ENCODE results near the gene ZNF644. TPM values are rescaled to one million over a fixed set of nuclear protein-coding genes. Genes with fewer than 3 reads are reported as not detected.

Gene ZNF644
- total RNA-seq, 1 experiment from 2014 or later = 55.9 TPM

DNA sequence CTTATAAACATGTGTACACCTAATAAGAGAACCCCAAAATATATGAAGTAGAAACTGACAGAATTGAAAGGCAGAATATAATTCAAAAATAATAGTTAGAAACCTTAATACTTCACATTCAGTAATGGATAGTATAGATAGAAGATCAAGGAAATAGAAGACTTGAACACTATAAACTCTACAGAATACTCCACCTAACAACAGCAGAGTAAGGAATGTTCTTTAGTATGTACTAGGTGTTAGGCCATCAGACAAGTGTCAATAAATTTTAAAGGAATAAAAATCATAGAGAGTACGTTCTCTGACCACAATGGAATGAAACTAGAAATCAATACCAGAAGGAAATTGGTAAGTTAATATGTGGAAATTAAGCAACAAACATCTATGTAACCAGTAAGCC is 16.6 kb downstream of the ZNF644 start:
- POLR2A ChIA-PET = no interaction called here
- no peak overlapping the region for H3K4me3 ChIP-seq (replicated peaks in 1 of 2; ENCODE audit: low read depth in 1 of 2, low read length in 2 of 2)
- CTCF ChIA-PET = interaction anchor here (1.3 kb wide), 1 partner anchor 160 kb away, joined by 4 read pairs; no protein-coding TSS in a partner anchor

DNA sequence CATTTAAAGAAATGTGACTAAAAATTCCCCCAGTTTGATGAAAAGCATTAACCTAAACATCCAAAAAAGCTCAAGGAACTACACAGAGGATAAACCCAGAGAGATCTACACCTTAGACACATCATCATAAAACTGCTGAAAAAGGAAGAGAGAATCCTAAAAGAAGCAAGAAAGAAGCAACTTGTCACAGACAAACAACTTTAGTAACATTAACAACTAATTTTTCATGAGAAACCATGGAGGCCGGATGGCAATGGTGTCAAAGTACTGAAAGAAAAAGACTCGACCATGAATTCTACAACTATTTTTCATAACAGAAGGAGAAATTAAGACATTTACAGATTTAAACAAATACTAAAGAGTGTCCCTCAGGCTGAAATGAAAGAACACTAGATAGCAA is 17.7 kb downstream of the ZNF644 start:
- TF ChIP-seq YY1 (IDR thresholded peaks at IDR 0.05; ENCODE audit: extremely low read depth, insufficient replicate concordance, low read depth, low read length) (no peak), SIN3A (IDR thresholded peaks at IDR 0.05; ENCODE audit: low read depth) (no peak), EZH2 (IDR thresholded peaks at IDR 0.05) (no peak), SRF (IDR thresholded peaks at IDR 0.05; ENCODE audit: low read depth) (no peak), SP1 (IDR thresholded peaks at IDR 0.05; ENCODE audit: low read depth) (no peak), POLR2AphosphoS5 (IDR thresholded peaks at IDR 0.05; ENCODE audit: low read depth, low read length) (no peak), ZFX (IDR thresholded peaks at IDR 0.05) (no peak), RAD21 (IDR thresholded peaks at IDR 0.05; ENCODE audit: low read depth) (no peak), CEBPB (IDR thresholded peaks at IDR 0.05; ENCODE audit: low read depth) (no peak), ELF1 (IDR thresholded peaks at IDR 0.05; ENCODE audit: borderline replicate concordance, low read depth) (no peak), JUND (IDR thresholded peaks at IDR 0.05) (no peak)
- Histone ChIP-seq H3K4me1 (ENCODE audit: control insufficient read depth in 1 of 2, insufficient read depth in 2 of 2, low read length in 2 of 2) (no peaks in the 10 kb centered on the region), H4K20me1 (ENCODE audit: insufficient read depth) (peaks cover 16% of the 10 kb centered on the region; the same call in 1 of the 2 replicates), H3K9ac (ENCODE audit: low read length) (no peak overlapping the region), H3K4me2 (ENCODE audit: low read length) (no peak overlapping the region), H3K27me3 (ENCODE audit: insufficient read depth, low read length) (no peaks in the 10 kb centered on the region), H3K9me2 (ENCODE audit: insufficient read depth) (no peaks in the 10 kb centered on the region), H3K79me2 (ENCODE audit: insufficient read depth, low read length) (peaks cover 76% of the 10 kb centered on the region), H3K9me3 (ENCODE audit: control insufficient read depth in 1 of 2, insufficient read depth in 1 of 2, low read depth in 1 of 2, low read length in 2 of 2) (no peaks in the 10 kb centered on the region), H2AFZ (ENCODE audit: low read depth, low read length, poor library complexity, severe bottlenecking) (no peak overlapping the region), H3K27ac (ENCODE audit: low read depth, low read length) (no peak overlapping the region), H3K4me3 (replicated peaks in 1 of 2; ENCODE audit: low read depth in 1 of 2, low read length in 2 of 2) (no peak overlapping the region), H3K36me3 (ENCODE audit: control insufficient read depth in 1 of 2, insufficient read depth in 2 of 2, low read length in 2 of 2) (no peaks in the 10 kb centered on the region)
- no TSS peak for BruUV-seq (replicated peaks)
- ATAC-seq (no peak), DNase-seq (ENCODE audit: low read depth, low spot score) (no peak)
- POLR2A ChIA-PET = no interaction called here
- intact Hi-C loops (cut with micrococcal nuclease) = no loop called here
- RAD21 ChIA-PET (ENCODE audit: low non-redundant PET in 1 of 2, low total read pairs in 2 of 2, uncharacterized antibody in 2 of 2, unreplicated experiment in 2 of 2) = no interaction called here
- CTCF ChIA-PET = no interaction called here

More for the DNA sequence above, 16.6 kb downstream of the ZNF644 start:
- H3K27ac ChIP-seq (ENCODE audit: low read depth, low read length) = no peak overlapping the region
- H3K27me3 ChIP-seq (ENCODE audit: insufficient read depth, low read length) = no peaks in the 10 kb centered on the region
- H3K9ac ChIP-seq (ENCODE audit: low read length) = no peak overlapping the region
- TF ChIP-seq, protein P1, sequence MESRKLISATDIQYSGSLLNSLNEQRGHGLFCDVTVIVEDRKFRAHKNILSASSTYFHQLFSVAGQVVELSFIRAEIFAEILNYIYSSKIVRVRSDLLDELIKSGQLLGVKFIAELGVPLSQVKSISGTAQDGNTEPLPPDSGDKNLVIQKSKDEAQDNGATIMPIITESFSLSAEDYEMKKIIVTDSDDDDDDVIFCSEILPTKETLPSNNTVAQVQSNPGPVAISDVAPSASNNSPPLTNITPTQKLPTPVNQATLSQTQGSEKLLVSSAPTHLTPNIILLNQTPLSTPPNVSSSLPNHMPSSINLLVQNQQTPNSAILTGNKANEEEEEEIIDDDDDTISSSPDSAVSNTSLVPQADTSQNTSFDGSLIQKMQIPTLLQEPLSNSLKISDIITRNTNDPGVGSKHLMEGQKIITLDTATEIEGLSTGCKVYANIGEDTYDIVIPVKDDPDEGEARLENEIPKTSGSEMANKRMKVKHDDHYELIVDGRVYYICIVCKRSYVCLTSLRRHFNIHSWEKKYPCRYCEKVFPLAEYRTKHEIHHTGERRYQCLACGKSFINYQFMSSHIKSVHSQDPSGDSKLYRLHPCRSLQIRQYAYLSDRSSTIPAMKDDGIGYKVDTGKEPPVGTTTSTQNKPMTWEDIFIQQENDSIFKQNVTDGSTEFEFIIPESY (IDR thresholded peaks at IDR 0.05; ENCODE audit: extremely low read depth, insufficient replicate concordance, low read length) = no peak
- peaks cover 81% of the 10 kb centered on the region for H3K79me2 ChIP-seq (ENCODE audit: insufficient read depth, low read length)
- H2AFZ ChIP-seq (ENCODE audit: low read depth, low read length, poor library complexity, severe bottlenecking) = no peak overlapping the region
- no peaks in the 10 kb centered on the region for H3K9me2 ChIP-seq (ENCODE audit: insufficient read depth)
- DNase-seq (ENCODE audit: low read depth, low spot score) (no peak), ATAC-seq (no peak)
- H3K4me1 ChIP-seq (ENCODE audit: control insufficient read depth in 1 of 2, insufficient read depth in 2 of 2, low read length in 2 of 2) = no peaks in the 10 kb centered on the region
- H3K36me3 ChIP-seq (ENCODE audit: control insufficient read depth in 1 of 2, insufficient read depth in 2 of 2, low read length in 2 of 2) = no peaks in the 10 kb centered on the region
- no peak overlapping the region for H3K4me2 ChIP-seq (ENCODE audit: low read length)
- H4K20me1 ChIP-seq (ENCODE audit: insufficient read depth) = peaks cover 21% of the 10 kb centered on the region; the same call in 1 of the 2 replicates
- no TSS peak for BruUV-seq (replicated peaks)
- RAD21 ChIA-PET (ENCODE audit: low non-redundant PET in 1 of 2, low total read pairs in 2 of 2, uncharacterized antibody in 2 of 2, unreplicated experiment in 2 of 2) = no interaction called here
- intact Hi-C loops (cut with micrococcal nuclease) = no loop called here
- H3K9me3 ChIP-seq (ENCODE audit: control insufficient read depth in 1 of 2, insufficient read depth in 1 of 2, low read depth in 1 of 2, low read length in 2 of 2) = no peaks in the 10 kb centered on the region
